ENCODE measurements around the gene GRB14.
"Not testable (repeated sequence)": the region's sequence is repeated elsewhere in the genome, so short reads cannot be mapped to it uniquely, and the experiment has no call there.

The GRB14 gene

DNA sequence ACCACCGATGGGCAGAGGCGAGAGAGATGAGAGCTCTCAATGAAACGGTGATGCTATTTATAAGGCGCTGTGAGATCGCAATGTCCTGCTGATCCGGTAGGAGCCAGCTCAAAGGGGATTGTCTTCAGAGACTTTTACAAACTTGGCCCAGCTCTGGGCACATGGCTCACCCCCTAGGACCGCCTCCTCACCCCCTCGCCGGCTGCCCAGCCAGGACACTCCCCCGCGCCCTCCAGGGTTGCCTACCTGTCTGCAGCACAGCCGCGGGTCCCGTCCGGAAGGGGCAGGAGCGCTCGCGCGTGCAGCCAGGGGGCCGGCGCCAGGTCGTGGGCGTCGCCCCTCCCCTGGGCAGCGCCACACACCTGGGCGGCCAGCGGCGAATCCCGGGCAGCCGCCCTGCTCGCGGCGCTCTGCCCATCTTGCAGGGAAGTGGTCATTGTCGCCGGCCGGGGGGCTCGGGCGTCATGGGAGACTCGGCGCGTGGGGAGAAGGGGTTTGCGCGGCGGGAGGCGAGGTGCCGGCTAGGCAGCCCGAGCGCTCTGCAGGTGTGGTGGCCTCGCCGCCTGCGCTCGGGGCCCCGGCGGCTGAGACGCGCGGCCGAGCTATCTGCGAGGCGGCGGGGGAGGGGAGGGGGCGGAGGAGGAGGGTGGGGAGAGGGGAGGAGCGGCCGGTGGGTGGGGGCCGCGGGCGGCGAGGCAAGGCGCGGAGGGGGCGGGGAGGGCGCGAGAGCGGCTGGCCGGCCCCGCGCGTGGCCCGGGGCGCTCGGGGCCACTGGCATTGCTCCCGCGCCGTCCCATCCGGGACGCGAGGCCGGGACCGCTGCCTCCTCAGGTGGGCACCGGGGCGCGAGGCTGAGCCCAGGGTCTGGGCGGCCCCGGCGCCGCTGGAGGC is at the start of gene GRB14:
TSS of gene GRB14 (minus strand) at position 610 of the 891 bp plus-strand sequence. CDS start at position 437, 173 bp downstream.
- DNase-seq (ENCODE audit: low read depth, low spot score), result no peak

DNA sequence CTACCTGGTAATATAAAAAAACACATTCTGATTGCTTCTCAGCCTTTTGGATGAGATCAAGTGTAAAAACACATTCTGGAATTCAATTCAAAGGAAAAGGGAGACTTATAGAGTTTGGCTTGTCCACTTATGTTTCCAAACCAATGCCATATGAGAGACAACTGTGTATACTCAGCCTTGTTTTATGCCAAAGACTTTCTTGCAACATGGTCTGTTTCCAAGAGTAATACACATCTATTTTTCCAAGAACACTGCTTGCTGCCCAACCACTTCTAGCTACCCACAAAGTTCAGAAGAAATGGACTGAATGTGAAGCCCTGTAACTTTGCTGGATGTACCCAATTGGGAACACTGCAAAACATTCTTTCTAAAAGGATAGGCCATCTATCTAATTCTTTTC is 48.0 kb upstream of the GRB14 start:
- DNase-seq (ENCODE audit: low read depth, low spot score), result no peak

DNA sequence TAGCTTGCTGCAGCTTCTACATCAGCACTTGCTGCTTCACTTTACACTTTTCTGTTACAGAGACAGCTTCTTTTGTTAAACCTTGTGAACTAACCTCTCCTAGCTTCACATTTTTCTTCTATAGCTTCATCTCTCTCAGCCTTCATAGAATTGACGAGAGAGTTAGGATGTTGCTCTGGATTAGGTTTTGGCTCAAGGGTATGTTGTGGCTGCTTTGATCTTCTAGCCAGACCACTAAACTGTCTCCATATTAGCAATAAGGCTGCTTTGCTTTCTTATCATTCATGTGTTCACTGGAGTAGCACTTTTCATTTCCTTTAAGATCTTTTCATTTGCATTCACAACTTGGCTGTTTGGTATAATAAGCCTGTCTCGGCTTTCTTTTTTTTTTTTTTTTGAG is 46.3 kb upstream of the GRB14 start:
- no peak for DNase-seq (ENCODE audit: low read depth, low spot score)

DNA sequence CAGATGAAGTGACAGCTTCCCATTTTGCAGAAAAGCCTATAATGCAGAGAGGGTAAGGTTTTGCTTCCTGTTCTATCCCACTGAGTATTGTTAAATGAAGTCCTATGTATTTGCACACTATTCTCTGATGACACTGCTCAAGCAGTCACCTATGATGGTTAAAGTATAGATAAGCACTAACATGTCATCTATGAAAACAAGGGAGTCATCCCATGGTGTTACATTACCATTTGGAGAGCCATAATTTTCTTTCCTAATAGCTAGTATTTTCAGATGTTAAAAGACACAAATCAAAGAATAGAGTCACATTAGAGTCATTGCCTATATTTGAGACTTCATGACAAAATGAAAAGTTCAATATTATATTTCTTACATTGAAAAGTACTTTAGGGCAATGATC is 42.8 kb upstream of the GRB14 start:
- DNase-seq (ENCODE audit: low read depth, low spot score), result no peak

DNA sequence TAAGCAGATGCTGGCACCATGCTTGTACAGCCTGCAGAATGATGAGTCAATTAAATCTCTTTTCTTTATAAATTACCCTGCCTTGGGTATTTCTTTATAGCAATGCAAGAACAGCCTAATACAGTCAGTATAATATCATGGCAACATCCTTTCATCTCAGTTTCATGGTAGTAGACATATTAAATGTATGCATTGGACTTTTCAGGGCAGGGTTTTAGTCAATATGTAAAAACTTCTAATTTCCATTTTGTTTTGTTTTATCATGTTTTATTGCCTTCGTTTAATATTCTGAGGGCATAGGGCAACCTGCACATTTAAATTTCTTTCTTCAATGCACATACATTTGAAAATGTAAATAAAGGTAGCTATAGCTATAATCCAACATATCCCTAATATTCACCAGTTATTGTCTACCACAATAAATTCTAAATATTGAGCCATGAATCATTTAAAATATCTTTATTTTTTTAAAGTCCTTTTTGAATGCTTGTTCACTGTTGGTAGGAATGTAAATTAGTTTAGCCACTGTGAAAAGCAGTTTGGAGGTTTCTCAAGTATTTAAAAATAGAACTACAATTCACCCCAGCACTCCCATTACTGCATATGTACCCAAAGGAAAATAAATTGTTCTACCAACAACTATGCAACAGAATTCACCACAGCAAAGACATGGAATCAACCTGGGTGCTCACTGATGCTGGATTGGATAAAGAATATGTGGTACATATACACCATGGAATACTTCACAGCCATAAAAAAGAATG is 41.8 kb upstream of the GRB14 start:
- no peak for DNase-seq (ENCODE audit: low read depth, low spot score)

DNA sequence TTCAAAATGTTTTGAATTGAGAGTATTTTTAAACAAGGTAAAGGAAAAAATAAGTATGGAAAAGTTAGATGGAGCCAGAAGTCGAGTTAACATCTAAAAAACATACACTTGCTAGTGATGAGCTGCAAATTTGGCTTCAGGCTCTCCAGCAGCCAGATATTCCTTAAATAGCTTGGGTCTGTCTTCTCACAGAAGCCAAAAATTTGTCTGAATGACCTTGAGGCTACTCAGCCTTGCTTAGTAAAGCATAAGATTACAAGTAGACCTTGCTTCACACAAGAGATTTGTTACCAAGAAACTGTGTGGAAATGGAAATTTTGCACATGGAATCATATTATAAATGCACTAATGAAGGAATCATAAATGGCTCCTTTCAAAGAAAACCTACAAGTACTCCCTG is 40.8 kb upstream of the GRB14 start:
- DNase-seq (ENCODE audit: low read depth, low spot score), result no peak

DNA sequence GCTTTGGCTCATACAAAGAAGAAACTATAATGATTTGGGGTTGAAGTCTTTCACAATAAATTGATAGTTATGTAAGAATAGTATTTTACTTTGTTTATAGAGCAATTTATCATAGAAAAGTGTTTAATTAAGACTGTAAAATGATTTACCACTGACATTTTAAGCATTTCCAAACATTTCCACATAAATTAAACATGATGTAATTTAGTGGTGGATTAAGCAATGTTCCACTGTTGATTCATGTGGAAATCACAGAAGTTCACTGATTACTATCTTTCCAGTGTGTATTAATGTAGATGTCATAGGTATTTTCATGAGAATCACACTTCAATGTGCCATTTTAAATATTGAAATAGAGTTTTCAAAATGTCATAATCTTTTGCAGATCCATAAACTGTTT is 40.1 kb upstream of the GRB14 start:
- DNase-seq (ENCODE audit: low read depth, low spot score), result no peak

DNA sequence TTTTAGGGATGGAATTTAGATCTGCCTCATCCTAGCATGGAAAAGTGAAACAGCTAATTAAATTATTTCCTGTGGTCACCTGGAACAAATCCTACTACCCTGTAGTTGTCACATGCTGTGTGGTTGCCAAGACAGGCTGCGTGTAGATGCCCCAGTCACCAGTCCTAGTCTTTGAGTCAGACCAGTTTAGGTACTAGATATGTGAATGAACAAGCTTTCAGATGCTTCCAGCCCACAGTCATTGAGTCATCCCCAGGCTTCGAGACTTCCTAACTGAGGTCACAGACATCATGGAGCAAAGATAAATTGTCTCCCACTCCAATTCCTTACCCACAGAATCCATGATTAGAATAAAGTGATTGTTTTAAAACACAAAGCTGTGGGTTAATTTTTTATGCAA is 35.8 kb upstream of the GRB14 start:
- DNase-seq (ENCODE audit: low read depth, low spot score), result no peak

DNA sequence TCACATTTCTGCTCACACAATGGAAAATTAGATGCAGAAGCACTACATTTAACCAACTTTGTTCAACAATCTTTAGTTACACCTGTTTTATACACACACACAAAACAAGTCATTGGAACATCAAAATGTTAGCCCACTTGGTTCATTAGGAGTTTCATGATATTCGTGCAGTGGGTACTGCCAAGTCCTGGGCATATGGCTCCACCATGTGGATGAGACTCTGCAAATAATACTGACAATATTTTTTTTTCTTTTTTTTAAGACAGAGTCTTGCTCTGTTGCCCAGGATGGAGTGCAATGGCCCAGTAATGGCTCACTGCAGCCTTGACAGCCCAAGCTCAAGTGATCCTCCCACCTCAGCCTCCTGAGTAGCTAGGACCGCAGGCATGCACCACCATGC is 34.5 kb upstream of the GRB14 start:
- DNase-seq (ENCODE audit: low read depth, low spot score), result no peak

DNA sequence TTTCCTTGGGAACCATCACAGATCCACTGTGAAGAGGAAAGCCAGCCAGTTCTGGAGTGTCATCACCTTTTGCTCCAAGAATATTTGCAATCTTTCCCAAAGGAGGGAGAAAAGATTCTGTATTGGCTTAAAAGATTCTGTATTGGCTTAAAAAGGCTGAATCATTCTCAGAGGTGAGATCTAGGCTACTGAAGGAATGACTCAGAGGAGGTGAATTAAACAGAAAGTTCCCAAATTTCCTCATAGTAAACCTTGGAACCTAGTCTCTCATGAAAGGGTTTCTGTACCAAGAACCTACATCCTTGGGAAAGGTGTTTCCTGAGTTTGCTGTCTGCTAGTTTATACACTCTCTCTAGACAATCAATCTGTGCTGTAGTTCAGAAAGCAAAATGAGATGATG is 34.1 kb upstream of the GRB14 start:
- no peak for DNase-seq (ENCODE audit: low read depth, low spot score)

DNA sequence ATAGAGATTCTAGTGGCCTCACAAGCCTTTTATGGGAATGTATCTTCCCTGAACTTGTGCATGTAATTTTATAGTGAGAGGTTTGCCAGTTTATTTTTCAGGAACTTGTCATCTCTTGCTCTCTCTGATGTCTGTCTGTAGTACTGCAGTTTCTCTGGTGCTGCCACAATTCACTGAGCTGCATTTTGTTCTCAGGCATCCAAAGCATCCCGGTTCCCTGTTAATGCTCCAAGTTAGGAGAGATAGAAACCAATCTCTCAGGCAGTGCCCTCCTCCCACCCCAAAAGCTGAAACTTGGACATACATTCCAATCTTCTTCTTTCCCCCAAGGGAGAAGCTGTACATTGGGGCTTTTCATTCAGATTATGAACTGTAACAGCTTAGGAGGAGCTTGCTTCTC is 30.1 kb upstream of the GRB14 start:
- DNase-seq (ENCODE audit: low read depth, low spot score), result no peak

DNA sequence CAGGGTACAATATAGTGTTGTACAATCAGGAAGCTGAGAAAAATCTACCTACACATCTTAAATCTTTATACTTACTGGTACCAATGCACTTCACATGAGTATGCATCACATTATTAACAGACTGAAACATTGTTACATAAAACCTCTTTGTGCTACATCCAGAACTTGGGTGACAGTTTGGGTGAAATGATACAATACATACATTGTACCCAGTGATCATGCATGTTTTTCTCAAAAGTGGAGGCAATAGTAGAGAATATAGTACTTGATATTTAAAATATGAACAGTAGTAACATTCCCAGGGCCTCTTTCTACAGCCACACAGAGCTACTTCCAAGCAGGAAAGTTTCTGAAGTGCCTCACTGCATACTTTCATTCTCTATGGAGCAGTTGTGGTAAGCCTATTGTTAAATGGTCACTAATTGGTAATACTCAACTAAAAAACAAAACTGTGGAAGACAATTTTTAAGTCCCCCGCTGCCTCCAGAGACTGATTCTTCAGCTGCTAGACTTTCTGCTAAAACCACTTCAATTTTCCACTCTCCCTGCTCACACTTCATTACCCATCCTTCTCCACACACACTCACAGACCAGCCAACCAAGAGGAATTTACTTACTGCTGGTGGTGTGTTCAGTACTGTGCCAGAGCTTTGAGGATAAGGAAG is 22.9 kb upstream of the GRB14 start:
- DNase-seq (ENCODE audit: low read depth, low spot score), result no peak

DNA sequence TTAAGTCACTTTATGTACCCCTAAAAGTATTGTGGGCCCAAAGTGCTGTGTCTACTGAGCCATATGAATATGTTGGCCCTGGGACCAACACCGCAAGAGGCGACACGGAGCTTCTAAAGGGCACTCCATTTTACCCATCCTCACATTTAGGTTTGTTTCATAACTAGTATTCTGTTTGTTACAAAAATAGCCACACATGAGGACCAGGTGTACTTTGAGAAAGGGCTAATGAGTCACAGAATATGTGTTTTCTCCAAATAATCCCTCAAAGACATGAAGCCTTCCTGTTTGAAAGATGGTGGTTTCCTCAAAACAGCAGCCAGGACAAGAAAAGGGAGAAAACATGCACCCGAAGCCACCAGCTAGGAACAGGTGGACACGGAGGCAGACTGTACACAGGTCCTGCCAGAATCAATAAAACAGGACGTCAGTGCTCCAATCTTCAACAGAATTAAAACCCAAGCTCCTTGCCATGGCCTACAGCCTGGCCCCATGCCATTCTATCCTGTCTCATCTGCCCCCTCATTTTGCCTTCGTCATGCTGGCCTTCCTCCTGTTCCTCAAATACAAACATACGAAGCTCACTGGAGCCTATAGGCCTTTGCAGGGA is 21.8 kb upstream of the GRB14 start:
- DNase-seq (ENCODE audit: low read depth, low spot score), result no peak

DNA sequence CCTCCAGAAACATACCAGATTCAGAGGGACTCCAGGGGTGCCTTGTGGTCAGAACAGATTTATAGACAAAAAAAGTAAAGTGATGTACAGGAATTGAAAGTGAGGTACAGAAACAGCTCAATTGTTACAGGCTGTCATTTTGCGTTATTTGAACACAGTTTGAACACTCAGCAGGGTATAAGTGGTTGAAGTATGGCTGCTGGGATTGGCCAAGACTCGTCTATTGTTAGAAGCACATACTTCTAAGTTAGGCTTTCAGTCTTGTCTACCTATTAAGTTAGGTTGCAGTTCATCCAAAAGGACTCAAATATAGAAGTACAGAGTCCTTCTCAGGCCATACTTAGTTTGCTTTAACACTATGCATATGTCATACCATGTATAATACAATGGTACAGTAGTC is 21.0 kb upstream of the GRB14 start:
- no peak for DNase-seq (ENCODE audit: low read depth, low spot score)

DNA sequence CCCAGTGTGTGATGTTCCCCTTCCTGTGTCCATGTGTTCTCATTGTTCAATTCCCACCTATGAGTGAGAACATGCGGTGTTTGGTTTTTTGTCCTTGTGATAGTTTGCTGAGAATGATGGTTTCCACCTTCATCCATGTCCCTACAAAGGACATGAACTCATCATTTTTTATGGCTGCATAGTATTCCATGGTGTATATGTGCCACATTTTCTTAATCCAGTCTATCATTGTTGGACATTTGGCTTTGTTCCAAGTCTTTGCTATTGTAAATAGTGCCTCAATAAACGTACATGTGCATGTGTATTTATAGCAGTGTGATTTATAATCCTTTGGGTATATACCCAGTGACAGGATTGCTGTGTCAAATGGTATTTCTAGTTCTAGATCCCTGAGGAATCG is 7.0 kb upstream of the GRB14 start:
- DNase-seq (ENCODE audit: low read depth, low spot score), result not testable (repeated sequence)

DNA sequence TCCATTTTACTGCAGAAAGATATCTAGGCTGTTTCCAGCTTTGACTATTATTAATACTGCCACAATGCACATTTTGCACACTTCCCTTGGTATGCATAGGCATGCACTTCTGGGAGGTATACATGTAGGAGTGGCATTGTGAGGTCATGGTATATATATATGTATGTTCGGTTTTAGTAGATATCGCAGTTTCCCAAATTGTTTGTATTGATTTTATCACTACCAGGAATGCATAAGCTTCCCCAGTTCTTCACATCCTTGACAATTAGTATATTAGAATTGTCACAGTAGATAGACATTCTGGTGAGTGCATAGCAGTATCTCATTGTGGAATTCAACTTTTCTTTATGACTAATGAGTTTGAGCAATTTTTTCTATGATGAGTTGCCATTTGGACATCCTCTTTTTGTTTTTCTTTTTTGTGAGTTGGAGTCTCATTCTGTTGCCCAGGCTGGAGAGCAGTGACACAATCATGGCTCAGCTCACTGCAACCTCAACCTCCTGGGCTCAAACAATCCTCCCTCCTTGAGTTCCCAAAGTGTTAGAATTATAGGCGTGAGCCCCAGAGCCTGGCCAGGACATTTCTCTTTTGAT is 4.2 kb upstream of the GRB14 start:
- no peak for DNase-seq (ENCODE audit: low read depth, low spot score)

DNA sequence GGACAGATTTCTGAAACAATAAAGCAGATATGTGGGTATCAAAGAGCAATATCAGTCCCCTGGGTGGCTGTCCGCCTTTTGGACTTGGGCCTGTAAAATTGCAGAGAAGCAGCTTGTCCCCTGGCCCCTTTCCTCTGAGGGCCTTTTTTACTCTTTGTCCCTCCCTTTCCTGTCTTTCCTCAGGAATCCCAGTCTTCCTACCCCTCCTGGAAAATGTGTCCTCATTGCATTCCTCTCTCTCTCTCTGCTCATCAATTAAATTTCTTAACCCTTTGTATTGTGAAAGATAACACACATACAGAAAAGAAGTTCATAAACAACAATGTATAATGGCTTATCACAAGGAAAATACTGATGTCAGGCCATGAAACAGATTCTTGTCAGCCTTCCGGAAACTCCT is 3.0 kb upstream of the GRB14 start:
- DNase-seq (ENCODE audit: low read depth, low spot score), result no peak

DNA sequence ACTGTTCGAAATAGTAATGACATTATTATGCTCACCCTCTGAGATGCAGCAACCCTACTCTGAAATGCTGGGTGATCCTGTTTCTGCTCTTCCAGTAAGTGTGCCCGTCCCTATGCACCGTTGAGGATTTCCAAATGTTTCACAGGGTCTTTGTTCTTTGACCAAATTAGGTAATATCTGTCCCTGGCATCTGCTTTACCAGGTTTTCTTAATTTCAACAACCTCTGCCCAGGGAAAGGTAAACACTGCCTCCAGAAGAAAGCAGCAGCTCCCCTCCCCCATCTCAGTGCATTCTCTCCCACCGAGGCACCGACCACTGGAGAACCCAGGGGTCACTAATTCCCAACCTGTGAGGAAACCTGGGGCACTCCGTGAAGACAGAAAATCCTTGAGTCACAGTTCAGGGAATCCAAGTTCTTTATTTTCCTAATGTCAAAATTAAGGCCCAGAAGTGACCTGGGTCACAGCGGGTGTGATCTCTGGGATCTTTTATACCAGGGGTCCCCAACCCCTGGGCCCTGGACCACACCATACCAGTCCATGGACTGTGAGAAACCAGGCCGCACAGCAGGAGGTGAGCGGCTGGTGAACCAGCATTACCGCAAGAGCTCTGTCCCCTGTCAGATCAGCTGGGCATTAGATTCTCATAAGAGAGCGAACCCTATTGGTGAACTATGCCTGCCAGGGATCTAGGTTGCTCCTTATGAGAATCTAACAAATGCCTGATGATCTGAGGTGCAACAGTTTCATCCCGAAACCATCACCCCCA is 1.2 kb upstream of the GRB14 start:
- no peak for DNase-seq (ENCODE audit: low read depth, low spot score)

DNA sequence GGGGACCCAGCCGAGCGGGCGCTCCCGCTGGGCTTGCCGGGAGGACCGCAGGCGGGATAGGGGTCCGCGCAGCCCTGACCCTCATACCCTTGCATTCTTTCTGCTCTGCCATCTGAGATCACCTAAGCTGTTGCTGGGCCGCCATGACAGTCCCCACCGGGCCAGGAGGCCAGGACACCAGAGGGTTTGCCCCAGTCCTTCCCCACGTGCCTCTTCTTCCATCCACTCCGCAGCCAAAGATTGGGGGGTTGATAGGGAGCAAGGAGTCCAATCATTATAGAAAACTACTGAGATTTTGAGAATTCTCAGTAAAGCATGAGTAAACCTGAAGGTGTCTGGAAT is 453 bp upstream of the GRB14 start:
- DNase-seq (ENCODE audit: low read depth, low spot score), result no peak

DNA sequence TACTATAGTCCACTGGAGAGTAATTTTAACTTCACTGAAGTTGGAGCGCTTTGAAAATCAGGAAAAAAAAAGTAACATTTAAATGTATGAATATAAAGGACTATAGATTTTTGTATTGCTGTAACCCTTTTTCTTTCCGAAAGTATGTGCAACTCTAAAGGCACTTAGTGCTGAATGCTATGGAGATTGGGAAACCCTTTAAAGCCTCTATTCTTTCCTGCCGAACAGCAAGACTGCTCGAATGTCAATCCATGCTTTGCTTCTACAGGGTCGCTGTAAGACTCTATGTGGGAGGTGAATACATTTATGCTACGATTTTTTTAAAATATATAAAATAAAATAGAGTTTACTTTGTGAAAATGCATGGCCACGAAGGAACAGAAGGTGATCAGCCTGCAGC is 825 bp downstream of the GRB14 start:
- DNase-seq (ENCODE audit: low read depth, low spot score), result no peak

DNA sequence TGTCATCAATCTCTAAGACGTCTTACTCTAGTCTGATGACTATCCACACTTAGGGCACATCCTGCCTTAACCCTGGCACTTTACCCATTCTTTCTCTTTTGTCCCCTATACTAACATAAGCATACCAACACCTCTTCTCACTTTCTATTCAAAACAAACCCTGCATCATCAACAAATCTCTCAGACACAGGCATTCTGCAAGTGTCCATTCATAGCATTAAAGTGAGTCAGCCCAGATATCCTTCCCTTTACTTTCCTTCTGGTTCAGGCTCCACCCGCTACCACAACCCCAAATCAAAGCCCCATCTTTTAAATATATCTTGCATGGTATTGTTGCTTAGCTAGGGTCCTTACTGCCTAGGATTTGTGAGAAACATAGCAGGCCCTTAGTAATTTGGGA is 3.8 kb downstream of the GRB14 start:
- DNase-seq (ENCODE audit: low read depth, low spot score), result no peak
